ENCODE results near the gene BRI3.
A peak's percentile ranks its signal among the peaks of the same experiment; 100 is the strongest.

BRI3 gene

GRCh38 chr7:98252425-98253054 is 28.9 kb upstream of the BRI3 start:
- no peak for DNase-seq (ENCODE audit: low read depth, low spot score)

- DNase-seq (ENCODE audit: low read depth, low spot score) = no peak
Measured at GRCh38 chr7:98254516-98254915, 27.0 kb upstream of the BRI3 start.

- DNase-seq (ENCODE audit: low read depth, low spot score) = peak; percentile 62
Measured at GRCh38 chr7:98254951-98255610, 26.4 kb upstream of the BRI3 start.

GRCh38 chr7:98256431-98256830 is 25.1 kb upstream of the BRI3 start:
- no peak for DNase-seq (ENCODE audit: low read depth, low spot score)

- DNase-seq (ENCODE audit: low read depth, low spot score) = no peak
Measured at GRCh38 chr7:98257701-98258100, 23.8 kb upstream of the BRI3 start.

- peak; percentile 72 for DNase-seq (ENCODE audit: low read depth, low spot score)
Measured at GRCh38 chr7:98265841-98266271, 15.6 kb upstream of the BRI3 start.

- DNase-seq (ENCODE audit: low read depth, low spot score) = no peak
Measured at GRCh38 chr7:98266840-98267239, 14.6 kb upstream of the BRI3 start.

- no peak for DNase-seq (ENCODE audit: low read depth, low spot score)
Measured at GRCh38 chr7:98267303-98267702, 14.2 kb upstream of the BRI3 start.

- no peak for DNase-seq (ENCODE audit: low read depth, low spot score)
Measured at GRCh38 chr7:98276241-98276761, 5.2 kb upstream of the BRI3 start.

GRCh38 chr7:98278408-98278807 is 3.1 kb upstream of the BRI3 start:
- DNase-seq (ENCODE audit: low read depth, low spot score) = no peak

- no peak for DNase-seq (ENCODE audit: low read depth, low spot score)
Measured at GRCh38 chr7:98278936-98279335, 2.5 kb upstream of the BRI3 start.

GRCh38 chr7:98280296-98280695 is 1.2 kb upstream of the BRI3 start:
- no peak for DNase-seq (ENCODE audit: low read depth, low spot score)

- DNase-seq (ENCODE audit: low read depth, low spot score) = peak; percentile 43
Measured at GRCh38 chr7:98281757-98282606, 496 bp downstream of the BRI3 start.

- DNase-seq (ENCODE audit: low read depth, low spot score) = peak; percentile 38
Measured at GRCh38 chr7:98282703-98283102, 1.2 kb downstream of the BRI3 start.

GRCh38 chr7:98283127-98283886 is 1.8 kb downstream of the BRI3 start:
- DNase-seq (ENCODE audit: low read depth, low spot score) = peak; percentile 36

GRCh38 chr7:98283887-98284222 is 2.4 kb downstream of the BRI3 start:
- DNase-seq (ENCODE audit: low read depth, low spot score) = no peak

GRCh38 chr7:98284335-98285036 is 3.0 kb downstream of the BRI3 start:
- peak; percentile 73 for DNase-seq (ENCODE audit: low read depth, low spot score)

GRCh38 chr7:98285157-98286092 is 3.9 kb downstream of the BRI3 start:
- no peak for DNase-seq (ENCODE audit: low read depth, low spot score)

GRCh38 chr7:98286093-98286539 is 4.6 kb downstream of the BRI3 start:
- DNase-seq (ENCODE audit: low read depth, low spot score) = peak; percentile 58
